Activated CD8-positive, alpha-beta T cell treated with anti-CD3 and anti-CD28 coated beads for 36 hours (primary cell): ENCODE data around the gene NIN. TPM values are rescaled to one million over a fixed set of nuclear protein-coding genes. Genes with fewer than 3 reads are reported as not detected.

Experiments
- ATAC-seq: fragments of 200-7000 bp; cut with Tn5 transposase; one replicate; pipeline ENCODE4 v1.10.0; 2021; ENCODE audit warnings: mild to moderate bottlenecking, moderate library complexity
- CTCF ChIA-PET: fragments of 350-600 bp; sonication (Branson Sonifier 250); formaldehyde crosslinking; loops from one replicate; lab custom pipeline; 2021; ENCODE audit warnings: antibody characterized with exemption; lab: Charles Lee
- POLR2A ChIA-PET: fragments of 350-600 bp; sonication (Branson Sonifier 250); formaldehyde crosslinking; loops from one replicate; lab custom pipeline; 2021; ENCODE audit warnings: antibody characterized with exemption; lab: Charles Lee
- DNase-seq: peaks from one replicate; pipeline ENCODE4 v3.0.0-alpha.2; 2020
- H3K27ac Mint-ChIP-seq: one replicate; pipeline ENCODE4 v1.8.0; 2021; ENCODE audit warnings: mild to moderate bottlenecking, mixed read lengths
- H3K27me3 Mint-ChIP-seq: one replicate; pipeline ENCODE4 v1.8.0; 2021; ENCODE audit warnings: mixed read lengths
- H3K36me3 Mint-ChIP-seq: one replicate; pipeline ENCODE4 v1.8.0; 2021; ENCODE audit warnings: low read depth, mixed read lengths
- H3K4me1 Mint-ChIP-seq: one replicate; pipeline ENCODE4 v1.8.0; 2021; ENCODE audit warnings: low read depth, mixed read lengths
- H3K4me3 Mint-ChIP-seq: one replicate; pipeline ENCODE4 v1.8.0; 2021; ENCODE audit warnings: mild to moderate bottlenecking, moderate library complexity, mixed read lengths
- H3K9me3 Mint-ChIP-seq: one replicate; pipeline ENCODE4 v1.8.0; 2021; ENCODE audit warnings: mixed read lengths
- CTCF ChIP-seq: fragments of 200-600 bp; IDR thresholded peaks from one replicate; pipeline ENCODE4 v1.8.0; 2022; ENCODE audit warnings: antibody characterized with exemption, mild to moderate bottlenecking
- intact Hi-C: fragments of 100-400 bp; cut with micrococcal nuclease; formaldehyde crosslinking; loops from one replicate; pipeline ENCODE4 v1.10.0; 2022
- total RNA-seq, 2 experiments: library from RNA; stranded (reverse); gene quantifications; one replicate each; pipeline ENCODE4 v1.2.3, GENCODE V29; 2021

The NIN gene
- 10 to 100 TPM; 71.9 to 72.8 TPM for total RNA-seq

GRCh38 chr14:50830932-50831725 lies at the start of gene NIN:
Gene NIN, minus strand, starts transcription at chr14:50831162. Its CDS starts 9,106 bp downstream, at chr14:50822056.
- H3K4me1 Mint-ChIP-seq: peaks cover 54% of the 10 kb centered on the region
- H3K9me3 Mint-ChIP-seq: no peaks in the 10 kb centered on the region
- peak within 1 kb of the TSS; percentile 93 for H3K27ac Mint-ChIP-seq
- DNase-seq: peak; percentile 80
- H3K27me3 Mint-ChIP-seq: no peaks in the 10 kb centered on the region
- POLR2A ChIA-PET: interaction anchor here (0.9 to 5.6 kb wide), 11 partner anchors 10 to 55 kb away, joined by 3 to 39 read pairs (median 5); no protein-coding TSS in a partner anchor
- peak; percentile 86 for ATAC-seq
- peaks cover 18% of the 10 kb centered on the region for H3K36me3 Mint-ChIP-seq
- no peak for TF ChIP-seq CTCF
- intact Hi-C loops: no loop called here
- CTCF ChIA-PET: interaction anchor here (14.9 kb wide), 1 partner anchor 30 kb away, joined by 114 read pairs; no protein-coding TSS in a partner anchor
- peak within 1 kb of the TSS; percentile 87 for H3K4me3 Mint-ChIP-seq

GRCh38 chr14:50875359-50876070 lies 44.6 kb upstream of the NIN start:
- ChIA-PET POLR2A (interaction anchor here (1.0 to 1.5 kb wide), 3 partner anchors 15 to 207 kb away, joined by 3 to 4 read pairs (median 3); partner anchors contain the start of genes NIN and SAV1), CTCF (interaction anchor here (1.3 kb wide), 1 partner anchor 15 kb away, joined by 3 read pairs; no protein-coding TSS in a partner anchor)
- no peak overlapping the region for H3K4me3 Mint-ChIP-seq
- TF ChIP-seq CTCF: no peak
- peaks cover 66% of the 10 kb centered on the region for H3K27me3 Mint-ChIP-seq
- no peak overlapping the region for H3K27ac Mint-ChIP-seq
- intact Hi-C loops: no loop called here
- H3K4me1 Mint-ChIP-seq: peaks cover 42% of the 10 kb centered on the region
- peak; percentile 96 for ATAC-seq
- no peaks in the 10 kb centered on the region for H3K36me3 Mint-ChIP-seq
- peak; percentile 93 for DNase-seq
- no peaks in the 10 kb centered on the region for H3K9me3 Mint-ChIP-seq

GRCh38 chr14:50874757-50875156 lies 43.8 kb upstream of the NIN start:
- Mint-ChIP-seq H3K4me3 (no peak overlapping the region), H3K36me3 (no peaks in the 10 kb centered on the region), H3K27ac (no peak overlapping the region), H3K4me1 (peaks cover 42% of the 10 kb centered on the region), H3K27me3 (peaks cover 70% of the 10 kb centered on the region), H3K9me3 (no peaks in the 10 kb centered on the region)
- no peak for ATAC-seq
- no peak for DNase-seq
- ChIA-PET POLR2A (interaction anchor here (1.0 to 1.1 kb wide), 2 partner anchors 44 to 206 kb away, joined by 3 to 4 read pairs; partner anchors contain the start of genes NIN and SAV1), CTCF (interaction anchor here (0.6 to 1.3 kb wide), 2 partner anchors 14 to 109 kb away, joined by 3 read pairs; no protein-coding TSS in a partner anchor)
- intact Hi-C loops: no loop called here
- TF ChIP-seq CTCF: no peak

- DNase-seq (no peak), ATAC-seq (no peak)
- no peak within 1 kb of the TSS for H3K4me3 Mint-ChIP-seq
- ChIA-PET CTCF (interaction anchor here (1.5 kb wide), 1 partner anchor 18 kb away, joined by 5 read pairs; no protein-coding TSS in a partner anchor), POLR2A (interaction anchor here (0.6 kb wide), 1 partner anchor 109 kb away, joined by 3 read pairs; no protein-coding TSS in a partner anchor)
- intact Hi-C loops: no loop called here
- no peak for TF ChIP-seq CTCF
- H3K36me3 Mint-ChIP-seq: no peaks in the 10 kb centered on the region
- H3K9me3 Mint-ChIP-seq: no peaks in the 10 kb centered on the region
- H3K27ac Mint-ChIP-seq: no peak within 1 kb of the TSS
- H3K27me3 Mint-ChIP-seq: peaks cover 72% of the 10 kb centered on the region
- H3K4me1 Mint-ChIP-seq: peaks cover 42% of the 10 kb centered on the region
These were observed 41.2 kb upstream of the NIN start, which contains the start of gene ABHD12B for GRCh38 chr14:50871914-50872732. Gene ABHD12B, plus strand, starts transcription at chr14:50872053. Its CDS starts 122 bp downstream, at chr14:50872175.
